Measurements from ENCODE around the gene KCNK4. TPM values are rescaled to one million over a fixed set of nuclear protein-coding genes. Genes with fewer than 3 reads are reported as not detected.

KCNK4 gene
- total RNA-seq, 1 experiment from 2014 or later: 0.28 TPM

DNA sequence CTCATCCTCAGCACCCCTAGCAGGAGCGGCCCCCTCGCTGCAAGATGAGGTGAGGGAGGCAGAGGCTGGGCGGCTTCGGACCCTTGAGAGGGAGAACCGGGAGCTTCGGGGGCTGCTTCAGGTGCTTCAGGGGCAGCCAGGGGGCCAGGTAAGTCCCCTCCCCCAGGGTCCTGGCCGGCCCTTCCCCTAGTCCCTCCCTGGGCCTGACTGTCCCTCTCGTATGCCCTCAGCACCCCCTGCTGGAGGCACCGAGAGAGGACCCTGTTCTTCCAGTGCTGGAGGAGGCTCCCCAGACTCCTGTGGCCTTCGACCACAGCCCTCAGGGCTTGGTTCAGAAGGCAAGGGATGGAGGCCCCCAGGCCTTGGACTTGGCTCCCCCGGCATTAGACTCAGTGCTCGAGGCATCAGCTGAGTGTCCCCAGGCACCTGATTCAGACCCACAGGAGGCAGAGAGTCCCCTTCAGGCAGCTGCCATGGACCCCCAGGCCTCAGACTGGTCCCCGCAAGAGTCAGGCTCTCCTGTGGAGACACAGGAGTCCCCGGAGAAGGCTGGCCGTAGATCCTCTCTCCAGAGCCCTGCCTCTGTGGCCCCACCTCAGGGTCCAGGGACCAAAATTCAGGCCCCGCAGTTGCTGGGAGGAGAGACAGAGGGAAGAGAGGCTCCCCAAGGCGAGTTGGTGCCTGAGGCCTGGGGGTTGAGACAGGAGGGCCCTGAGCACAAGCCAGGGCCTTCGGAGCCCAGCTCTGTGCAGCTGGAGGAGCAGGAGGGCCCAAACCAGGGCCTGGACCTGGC lies 52.9 kb downstream of the KCNK4 start:
- TF ChIP-seq, protein P1, sequence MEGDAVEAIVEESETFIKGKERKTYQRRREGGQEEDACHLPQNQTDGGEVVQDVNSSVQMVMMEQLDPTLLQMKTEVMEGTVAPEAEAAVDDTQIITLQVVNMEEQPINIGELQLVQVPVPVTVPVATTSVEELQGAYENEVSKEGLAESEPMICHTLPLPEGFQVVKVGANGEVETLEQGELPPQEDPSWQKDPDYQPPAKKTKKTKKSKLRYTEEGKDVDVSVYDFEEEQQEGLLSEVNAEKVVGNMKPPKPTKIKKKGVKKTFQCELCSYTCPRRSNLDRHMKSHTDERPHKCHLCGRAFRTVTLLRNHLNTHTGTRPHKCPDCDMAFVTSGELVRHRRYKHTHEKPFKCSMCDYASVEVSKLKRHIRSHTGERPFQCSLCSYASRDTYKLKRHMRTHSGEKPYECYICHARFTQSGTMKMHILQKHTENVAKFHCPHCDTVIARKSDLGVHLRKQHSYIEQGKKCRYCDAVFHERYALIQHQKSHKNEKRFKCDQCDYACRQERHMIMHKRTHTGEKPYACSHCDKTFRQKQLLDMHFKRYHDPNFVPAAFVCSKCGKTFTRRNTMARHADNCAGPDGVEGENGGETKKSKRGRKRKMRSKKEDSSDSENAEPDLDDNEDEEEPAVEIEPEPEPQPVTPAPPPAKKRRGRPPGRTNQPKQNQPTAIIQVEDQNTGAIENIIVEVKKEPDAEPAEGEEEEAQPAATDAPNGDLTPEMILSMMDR (conservative IDR thresholded peaks at IDR 0.05): peak; percentile 68
- Histone ChIP-seq H3K9me3 (ENCODE audit: control insufficient read depth, low read depth, low read length) (no peaks in the 10 kb centered on the region), H3K9ac (ENCODE audit: extremely low read depth, insufficient read length, low read length) (no peak overlapping the region), H2AFZ (ENCODE audit: low read length) (no peak overlapping the region), H4K20me1 (ENCODE audit: control insufficient read depth, insufficient read depth, insufficient read length) (peaks cover 3% of the 10 kb centered on the region), H2BK15ac (ENCODE audit: low read depth, low read length) (no peak overlapping the region), H3K4me2 (ENCODE audit: insufficient read depth, insufficient read length, low read length) (no peak overlapping the region), H4K5ac (ENCODE audit: insufficient read length, low read depth, low read length) (no peak overlapping the region), H2BK12ac (ENCODE audit: insufficient read length, low read depth, low read length) (no peak overlapping the region), H2BK5ac (ENCODE audit: insufficient read length, low read length) (no peak overlapping the region), H3K23ac (ENCODE audit: insufficient read length, low read depth, low read length) (no peak overlapping the region), H3K79me2 (ENCODE audit: insufficient read depth, low read length) (no peaks in the 10 kb centered on the region), H3K4ac (ENCODE audit: low read depth, low read length) (no peak overlapping the region), H4K91ac (ENCODE audit: insufficient read length, low read depth, low read length) (no peak overlapping the region), H3K4me1 (ENCODE audit: insufficient read depth, low read length) (peaks cover 2% of the 10 kb centered on the region; the same call in 1 of the 2 replicates), H3K27me3 (ENCODE audit: insufficient read depth, low read length) (no peaks in the 10 kb centered on the region), H3T11ph (ENCODE audit: low read length) (no peak overlapping the region), H3K27ac (ENCODE audit: insufficient read length, low read depth, low read length) (no peak overlapping the region), H3K23me2 (ENCODE audit: insufficient read length, low read depth, low read length, poor library complexity, severe bottlenecking) (peaks cover 17% of the 10 kb centered on the region), H2AK5ac (ENCODE audit: insufficient read length, low read length) (no peak overlapping the region), H3K79me1 (ENCODE audit: insufficient read depth, low read depth, low read length, poor library complexity, severe bottlenecking) (no peaks in the 10 kb centered on the region), H3K14ac (ENCODE audit: insufficient read depth, low read length) (no peak overlapping the region), H2BK20ac (ENCODE audit: low read depth, low read length, poor library complexity, severe bottlenecking) (no peak overlapping the region), H3K56ac (ENCODE audit: insufficient read length, low read depth, low read length) (no peak overlapping the region), H3K18ac (ENCODE audit: insufficient read length, low read depth, low read length) (no peak overlapping the region), H4K8ac (replicated peaks; ENCODE audit: insufficient read length, low read depth, low read length) (no peak overlapping the region), H2BK120ac (ENCODE audit: low read depth, low read length, poor library complexity, severe bottlenecking) (no peak overlapping the region)
- H3K4me3 Mint-ChIP-seq: no peak overlapping the region
- no peak overlapping the region for H3K27ac Mint-ChIP-seq
- H3K36me3 Mint-ChIP-seq (ENCODE audit: insufficient read depth in 1 of 3, low read depth in 3 of 3): 0 out of 7 replicates have a peak, but pooled peaks cover 0 to 2% (median 0%) of the 10 kb centered on the region in 3 experiments
- DNase-seq: peak; percentile 64
- peaks cover 9 to 41% of the 10 kb centered on the region in 2 experiments for H3K4me1 Mint-ChIP-seq
- peaks cover 16% of the 10 kb centered on the region for H3K27me3 Mint-ChIP-seq (ENCODE audit: low read depth)
- WGBS (ENCODE audit: extremely low coverage, insufficient read length, low lambda C conversion rate): no CpG with 5 or more reads among the region's 18 CpGs
- H3K9me3 Mint-ChIP-seq: no peaks in the 10 kb centered on the region

All from H9 (cell line).